RKO (cell line): Measurements from ENCODE around the gene NPIPB6.
"Not testable (repeated sequence)": the region's sequence is repeated elsewhere in the genome, so short reads cannot be mapped to it uniquely, and the experiment has no call there.

Experiments used
- DNase-seq: peaks from one replicate; pipeline ENCODE4 v3.0.0-alpha.2; 2016; ENCODE audit warnings: low spot score

Gene NPIPB6

GRCh38 chr16:28363408-28363807 lies at the start of gene NPIPB6:
Gene NPIPB6 (minus strand): TSS chr16:28363508. CDS start chr16:28362822, 686 bp downstream.
- DNase-seq, result not testable (repeated sequence)

GRCh38 chr16:28403220-28404072 lies 40.1 kb upstream of the NPIPB6 start, which contains the start of gene EIF3CL:
Gene EIF3CL (minus strand): TSS chr16:28403841. CDS start chr16:28403618, 223 bp downstream.
- DNase-seq, result not testable (repeated sequence)

- DNase-seq, result not testable (repeated sequence)
Observed at GRCh38 chr16:28392054-28392453, 28.7 kb upstream of the NPIPB6 start.

GRCh38 chr16:28382177-28382867 lies 19.0 kb upstream of the NPIPB6 start:
- not testable (repeated sequence) for DNase-seq

- not testable (repeated sequence) for DNase-seq
Observed at GRCh38 chr16:28377822-28378221, 14.5 kb upstream of the NPIPB6 start.

GRCh38 chr16:28377108-28377625 lies 13.9 kb upstream of the NPIPB6 start:
- not testable (repeated sequence) for DNase-seq

- not testable (repeated sequence) for DNase-seq
Observed at GRCh38 chr16:28375115-28375514, 11.8 kb upstream of the NPIPB6 start.

GRCh38 chr16:28374281-28374680 lies 11.0 kb upstream of the NPIPB6 start:
- not testable (repeated sequence) for DNase-seq

GRCh38 chr16:28367926-28368325 lies 4.6 kb upstream of the NPIPB6 start:
- not testable (repeated sequence) for DNase-seq

- not testable (repeated sequence) for DNase-seq
Observed at GRCh38 chr16:28364268-28365173, 1.2 kb upstream of the NPIPB6 start.

- DNase-seq, result not testable (repeated sequence)
Observed at GRCh38 chr16:28362600-28362999, 708 bp downstream of the NPIPB6 start.

GRCh38 chr16:28338230-28338629 lies 25.1 kb downstream of the NPIPB6 start:
- not testable (repeated sequence) for DNase-seq

GRCh38 chr16:28336940-28337710 lies 26.2 kb downstream of the NPIPB6 start:
- DNase-seq, result not testable (repeated sequence)

- not testable (repeated sequence) for DNase-seq
Observed at GRCh38 chr16:28335678-28336077, 27.6 kb downstream of the NPIPB6 start.

GRCh38 chr16:28332632-28333031 lies 30.7 kb downstream of the NPIPB6 start:
- DNase-seq, result not testable (repeated sequence)

GRCh38 chr16:28330981-28331380 lies 32.3 kb downstream of the NPIPB6 start:
- not testable (repeated sequence) for DNase-seq

GRCh38 chr16:28330232-28330631 lies 33.1 kb downstream of the NPIPB6 start:
- not testable (repeated sequence) for DNase-seq

- peak; percentile 55 for DNase-seq
Observed at GRCh38 chr16:28326881-28327610, 36.3 kb downstream of the NPIPB6 start.

- no peak for DNase-seq
Observed at GRCh38 chr16:28324887-28325279, 38.4 kb downstream of the NPIPB6 start.
